Renal pelvis (tissue), 12 donors: Measurements from ENCODE around the gene PHKA2. TPM values are rescaled to one million over a fixed set of nuclear protein-coding genes. Genes with fewer than 3 reads are reported as not detected.
A peak's percentile ranks its signal among the peaks of the same experiment; 100 is the strongest.
"Not testable (repeated sequence)": the region's sequence is repeated elsewhere in the genome, so short reads cannot be mapped to it uniquely, and the experiment has no call there.

Experiments
- DNase-seq: peaks from one replicate; pipeline ENCODE4 v3.0.0-alpha.2; 2013
- long read RNA-seq, 16 experiments: transcript quantifications; one replicate each; lab custom pipeline, GENCODE V29; 2026
- polyA plus RNA-seq, 3 donors: library from polyadenylated mRNA; unstranded; fragments of 120-200 nt; gene quantifications; one replicate each; pipeline ENCODE4 v1.2.1, GENCODE V29; 2013; ENCODE audit not compliant: insufficient read length in 3 of 3

PHKA2 gene, protein sequence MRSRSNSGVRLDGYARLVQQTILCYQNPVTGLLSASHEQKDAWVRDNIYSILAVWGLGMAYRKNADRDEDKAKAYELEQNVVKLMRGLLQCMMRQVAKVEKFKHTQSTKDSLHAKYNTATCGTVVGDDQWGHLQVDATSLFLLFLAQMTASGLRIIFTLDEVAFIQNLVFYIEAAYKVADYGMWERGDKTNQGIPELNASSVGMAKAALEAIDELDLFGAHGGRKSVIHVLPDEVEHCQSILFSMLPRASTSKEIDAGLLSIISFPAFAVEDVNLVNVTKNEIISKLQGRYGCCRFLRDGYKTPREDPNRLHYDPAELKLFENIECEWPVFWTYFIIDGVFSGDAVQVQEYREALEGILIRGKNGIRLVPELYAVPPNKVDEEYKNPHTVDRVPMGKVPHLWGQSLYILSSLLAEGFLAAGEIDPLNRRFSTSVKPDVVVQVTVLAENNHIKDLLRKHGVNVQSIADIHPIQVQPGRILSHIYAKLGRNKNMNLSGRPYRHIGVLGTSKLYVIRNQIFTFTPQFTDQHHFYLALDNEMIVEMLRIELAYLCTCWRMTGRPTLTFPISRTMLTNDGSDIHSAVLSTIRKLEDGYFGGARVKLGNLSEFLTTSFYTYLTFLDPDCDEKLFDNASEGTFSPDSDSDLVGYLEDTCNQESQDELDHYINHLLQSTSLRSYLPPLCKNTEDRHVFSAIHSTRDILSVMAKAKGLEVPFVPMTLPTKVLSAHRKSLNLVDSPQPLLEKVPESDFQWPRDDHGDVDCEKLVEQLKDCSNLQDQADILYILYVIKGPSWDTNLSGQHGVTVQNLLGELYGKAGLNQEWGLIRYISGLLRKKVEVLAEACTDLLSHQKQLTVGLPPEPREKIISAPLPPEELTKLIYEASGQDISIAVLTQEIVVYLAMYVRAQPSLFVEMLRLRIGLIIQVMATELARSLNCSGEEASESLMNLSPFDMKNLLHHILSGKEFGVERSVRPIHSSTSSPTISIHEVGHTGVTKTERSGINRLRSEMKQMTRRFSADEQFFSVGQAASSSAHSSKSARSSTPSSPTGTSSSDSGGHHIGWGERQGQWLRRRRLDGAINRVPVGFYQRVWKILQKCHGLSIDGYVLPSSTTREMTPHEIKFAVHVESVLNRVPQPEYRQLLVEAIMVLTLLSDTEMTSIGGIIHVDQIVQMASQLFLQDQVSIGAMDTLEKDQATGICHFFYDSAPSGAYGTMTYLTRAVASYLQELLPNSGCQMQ
- polyA plus RNA-seq: 10 to 100 TPM; 38.7 to 50.5 (median 50.5) TPM
- long read RNA-seq, donor 1, full-length matches to known transcripts: 8 of 8 reads
- long read RNA-seq, donor 1, partial matches to known transcripts: 0 of 8 reads
- long read RNA-seq, donor 1, other reads (novel, unspliced or antisense): 0 of 8 reads
- long read RNA-seq, donor 2, full-length matches to known transcripts: 5 of 5 reads
- long read RNA-seq, donor 2, partial matches to known transcripts: 0 of 5 reads
- long read RNA-seq, donor 2, other reads (novel, unspliced or antisense): 0 of 5 reads
- long read RNA-seq, donor 3, partial matches to known transcripts: 0 of 1 reads
- long read RNA-seq, donor 3, other reads (novel, unspliced or antisense): 0 of 1 reads
- long read RNA-seq, donor 4, partial matches to known transcripts: 0 of 4 reads
- long read RNA-seq, donor 4, other reads (novel, unspliced or antisense): 0 of 4 reads
- long read RNA-seq, donor 5, partial matches to known transcripts: 0 of 1 reads
- long read RNA-seq, donor 5, other reads (novel, unspliced or antisense): 0 of 1 reads
- long read RNA-seq, donor 6, partial matches to known transcripts: 0 of 2 reads
- long read RNA-seq, donor 6, other reads (novel, unspliced or antisense): 0 of 2 reads
- long read RNA-seq, donor 7, full-length matches to known transcripts: 5 of 5 reads
- long read RNA-seq, donor 7, partial matches to known transcripts: 0 of 5 reads
- long read RNA-seq, donor 7, other reads (novel, unspliced or antisense): 0 of 5 reads
- long read RNA-seq, donor 8, partial matches to known transcripts: 0 of 4 reads
- long read RNA-seq, donor 8, other reads (novel, unspliced or antisense): 0 of 4 reads
- long read RNA-seq, donor 9, partial matches to known transcripts: 0 of 7 reads
- long read RNA-seq, donor 9, other reads (novel, unspliced or antisense): 0 of 7 reads
- long read RNA-seq, donor 10, partial matches to known transcripts: 0 of 4 reads
- long read RNA-seq, donor 10, other reads (novel, unspliced or antisense): 0 of 4 reads
- long read RNA-seq, donor 11, partial matches to known transcripts: 0 of 1 reads
- long read RNA-seq, donor 11, other reads (novel, unspliced or antisense): 0 of 1 reads
- long read RNA-seq, donor 12, transcript PHKA2-203 (4 exons, 1,945 nt): major isoform, 5 of 9 reads
- long read RNA-seq, donor 12, partial matches to known transcripts: 0 of 9 reads
- long read RNA-seq, donor 12, other reads (novel, unspliced or antisense): 0 of 9 reads
- long read RNA-seq, donor 13, partial matches to known transcripts: 0 of 4 reads
- long read RNA-seq, donor 13, other reads (novel, unspliced or antisense): 0 of 4 reads
- long read RNA-seq, donor 14, partial matches to known transcripts: 0 of 5 reads
- long read RNA-seq, donor 14, other reads (novel, unspliced or antisense): 0 of 5 reads
- long read RNA-seq, donor 15, full-length matches to known transcripts: 8 of 8 reads
- long read RNA-seq, donor 15, partial matches to known transcripts: 0 of 8 reads
- long read RNA-seq, donor 15, other reads (novel, unspliced or antisense): 0 of 8 reads
- long read RNA-seq, donor 16, full-length matches to known transcripts: 3 of 3 reads
- long read RNA-seq, donor 16, partial matches to known transcripts: 0 of 3 reads
- long read RNA-seq, donor 16, other reads (novel, unspliced or antisense): 0 of 3 reads

- DNase-seq: peak; percentile 56
These were observed at the start of gene PHKA2 for GRCh38 chrX:18983666-18984380. PHKA2 (minus strand) TSS chrX:18984114; CDS start chrX:18983932, 182 bp downstream.

GRCh38 chrX:19030805-19031204 is 46.9 kb upstream of the PHKA2 start:
- no peak for DNase-seq

GRCh38 chrX:19028560-19028959 is 44.6 kb upstream of the PHKA2 start:
- no peak for DNase-seq

- no peak for DNase-seq
These were observed 40.5 kb upstream of the PHKA2 start for GRCh38 chrX:19024366-19024765.

DNA sequence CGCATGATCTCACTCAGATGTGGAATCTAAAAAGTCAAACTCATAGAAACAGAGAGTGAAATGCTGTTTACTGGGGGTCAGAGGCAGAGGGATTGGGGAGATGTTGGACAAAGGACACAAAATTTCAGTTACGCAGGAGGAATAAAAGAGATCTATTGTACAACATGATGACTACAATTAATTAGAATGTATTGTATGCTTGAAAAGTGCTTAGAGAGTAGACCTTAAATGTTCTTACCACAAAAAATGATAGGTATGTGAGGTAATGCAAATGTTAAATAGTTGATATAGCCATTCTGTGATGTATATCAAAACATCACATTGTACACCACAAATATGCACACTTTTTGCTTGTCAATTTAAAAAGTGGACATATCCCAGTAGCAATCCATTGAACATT is 36.1 kb upstream of the PHKA2 start:
- DNase-seq: no peak

GRCh38 chrX:19017271-19017670 is 33.4 kb upstream of the PHKA2 start:
- DNase-seq: peak; percentile 28

GRCh38 chrX:19016614-19017013 is 32.7 kb upstream of the PHKA2 start:
- not testable (repeated sequence) for DNase-seq

DNA sequence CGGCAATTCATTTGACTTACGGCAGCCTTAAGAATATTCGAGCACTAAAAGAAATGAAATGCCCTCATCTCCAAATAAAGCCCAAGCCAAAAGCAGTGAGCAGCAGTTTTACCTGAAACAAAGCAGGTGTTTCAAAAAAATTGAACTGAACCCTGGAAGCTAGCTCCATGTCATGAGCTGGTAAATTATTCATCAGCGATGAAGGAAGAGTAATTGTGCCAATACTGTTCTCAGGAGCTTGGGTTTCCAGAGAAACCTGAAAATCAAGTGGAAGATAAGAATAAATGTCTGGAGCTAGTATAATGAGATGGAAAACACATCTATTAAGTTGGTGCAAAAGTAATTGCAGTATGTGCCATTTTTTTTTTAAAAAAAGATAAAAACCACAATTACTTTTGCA is 24.0 kb upstream of the PHKA2 start:
- DNase-seq: no peak

DNA sequence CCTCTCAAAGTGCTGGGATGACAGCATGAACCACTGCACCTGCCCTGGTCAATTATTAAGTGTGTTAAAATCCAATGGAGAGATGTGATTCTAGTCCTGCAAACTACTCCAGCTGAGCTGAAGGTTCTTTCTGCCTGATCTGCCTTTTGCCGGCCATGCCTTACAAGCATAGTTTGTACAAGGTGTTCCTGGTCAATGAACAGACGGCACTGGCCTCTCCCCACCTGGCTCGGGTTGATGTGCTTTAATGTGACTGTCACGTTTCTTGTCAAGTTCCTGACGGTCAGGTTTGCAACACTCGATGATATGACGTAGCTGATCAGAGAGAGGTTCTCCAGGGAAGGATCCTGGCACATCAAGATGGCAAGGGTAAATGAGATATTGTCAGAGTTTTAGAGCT is 23.1 kb upstream of the PHKA2 start:
- no peak for DNase-seq

GRCh38 chrX:19005909-19006308 is 22.0 kb upstream of the PHKA2 start:
- no peak for DNase-seq

DNA sequence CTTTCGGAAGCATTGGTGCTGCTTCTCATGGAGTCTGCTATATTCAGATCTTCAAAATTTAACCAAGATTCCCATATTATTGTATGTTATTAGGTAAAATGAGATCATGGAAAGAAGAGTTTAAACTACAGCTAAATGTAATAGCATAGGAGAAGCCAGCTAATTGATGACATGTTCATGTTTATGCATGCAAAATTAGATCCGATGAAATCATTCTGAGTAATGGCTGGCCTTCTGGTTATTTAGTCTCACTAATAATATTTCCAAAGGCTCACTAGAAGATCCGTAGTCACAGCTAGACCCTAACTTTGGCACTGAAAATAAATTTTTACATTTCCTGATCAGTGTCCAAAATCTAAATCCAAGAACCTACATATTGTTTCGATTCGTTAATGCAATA is 19.8 kb upstream of the PHKA2 start:
- no peak for DNase-seq

GRCh38 chrX:18998653-18999052 is 14.7 kb upstream of the PHKA2 start:
- DNase-seq: no peak

GRCh38 chrX:18997916-18998315 is 14.0 kb upstream of the PHKA2 start:
- DNase-seq: no peak

GRCh38 chrX:18996536-18996935 is 12.6 kb upstream of the PHKA2 start:
- DNase-seq: no peak

GRCh38 chrX:18995221-18995620 is 11.3 kb upstream of the PHKA2 start:
- DNase-seq: no peak

- no peak for DNase-seq
These were observed 10.8 kb upstream of the PHKA2 start for GRCh38 chrX:18994713-18995112.

DNA sequence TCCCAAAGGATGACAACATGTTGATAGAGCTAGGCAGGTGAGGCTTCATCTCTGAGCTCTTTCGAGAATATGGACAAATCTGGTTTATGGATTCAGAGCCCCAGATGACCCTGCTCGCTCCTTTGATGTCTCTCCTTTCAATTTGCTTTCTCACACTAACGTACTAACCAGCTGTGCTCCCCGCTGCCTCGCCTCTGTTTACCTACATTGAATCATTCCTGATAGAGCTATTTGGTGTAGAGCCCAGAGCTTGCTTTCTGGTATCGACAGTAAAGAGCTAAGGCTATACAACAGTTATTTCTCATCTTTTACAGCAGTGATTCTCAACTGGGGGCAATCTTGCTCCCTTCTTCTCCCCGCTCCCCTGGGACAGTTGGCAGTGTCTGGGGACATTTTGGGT is 8.9 kb upstream of the PHKA2 start:
- DNase-seq: no peak

GRCh38 chrX:18985186-18985435 is 1.2 kb upstream of the PHKA2 start:
- peak; percentile 11 for DNase-seq
